Uterus (tissue), 2 donors: ENCODE measurements around the gene SLAIN2.

Source experiments
- POLR2A ChIP-seq, 2 donors: fragments of 450-650 bp; IDR thresholded peaks; one replicate each; pipeline ENCODE4 v1.6.1; 2016; ENCODE audit warnings: antibody characterized with exemption in 2 of 2, mild to moderate bottlenecking in 1 of 2, moderate library complexity in 1 of 2
- TF ChIP-seq, protein P1 (sequence below), 4 experiments: fragments of 200-600 bp in 2 of 4; fragments of 450-650 bp in 2 of 4; sonication (generic) in 2 of 4; IDR thresholded peaks; one replicate each; pipeline ENCODE4 v1.5.1; 2016 to 2019; ENCODE audit warnings: antibody characterized with exemption in 4 of 4, mild to moderate bottlenecking in 2 of 4, moderate library complexity in 1 of 4

DNA sequence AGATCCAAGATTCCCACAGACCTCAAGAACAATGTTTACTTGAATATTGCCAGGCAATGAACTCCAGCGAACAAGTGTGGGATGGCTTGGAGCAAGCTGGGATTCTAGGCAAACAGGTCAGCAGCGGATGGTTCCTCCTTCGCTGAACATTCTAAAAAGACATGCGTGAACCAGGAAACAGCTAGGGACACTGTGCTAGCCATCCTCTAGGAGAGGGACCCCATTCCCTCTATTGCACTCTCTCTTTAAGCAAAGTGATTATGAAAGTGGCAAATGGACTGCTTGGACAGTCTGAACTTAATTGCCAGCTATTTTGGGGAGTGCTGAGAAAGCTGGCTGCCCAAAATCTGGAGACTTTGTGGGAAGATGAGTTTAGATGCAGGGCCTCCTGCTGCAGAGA lies 41.8 kb upstream of the SLAIN2 start:
- TF ChIP-seq, protein P1, sequence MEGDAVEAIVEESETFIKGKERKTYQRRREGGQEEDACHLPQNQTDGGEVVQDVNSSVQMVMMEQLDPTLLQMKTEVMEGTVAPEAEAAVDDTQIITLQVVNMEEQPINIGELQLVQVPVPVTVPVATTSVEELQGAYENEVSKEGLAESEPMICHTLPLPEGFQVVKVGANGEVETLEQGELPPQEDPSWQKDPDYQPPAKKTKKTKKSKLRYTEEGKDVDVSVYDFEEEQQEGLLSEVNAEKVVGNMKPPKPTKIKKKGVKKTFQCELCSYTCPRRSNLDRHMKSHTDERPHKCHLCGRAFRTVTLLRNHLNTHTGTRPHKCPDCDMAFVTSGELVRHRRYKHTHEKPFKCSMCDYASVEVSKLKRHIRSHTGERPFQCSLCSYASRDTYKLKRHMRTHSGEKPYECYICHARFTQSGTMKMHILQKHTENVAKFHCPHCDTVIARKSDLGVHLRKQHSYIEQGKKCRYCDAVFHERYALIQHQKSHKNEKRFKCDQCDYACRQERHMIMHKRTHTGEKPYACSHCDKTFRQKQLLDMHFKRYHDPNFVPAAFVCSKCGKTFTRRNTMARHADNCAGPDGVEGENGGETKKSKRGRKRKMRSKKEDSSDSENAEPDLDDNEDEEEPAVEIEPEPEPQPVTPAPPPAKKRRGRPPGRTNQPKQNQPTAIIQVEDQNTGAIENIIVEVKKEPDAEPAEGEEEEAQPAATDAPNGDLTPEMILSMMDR (IDR thresholded peaks at IDR 0.05) = no peak
- no peak for TF ChIP-seq POLR2A (IDR thresholded peaks at IDR 0.05)
